GM15510 (cell line): ENCODE measurements around the gene HLA-DMA.

Source experiments
- POLR2A ChIP-seq: IDR thresholded peaks from 3 replicates; pipeline ENCODE4 v1.6.1; 2011; ENCODE audit warnings: borderline replicate concordance; ENCODE audit not compliant: insufficient read length; ENCODE audit errors: extremely low read depth

The HLA-DMA gene

GRCh38 chr6:32979720-32980487 is 27.0 kb upstream of the HLA-DMA start:
- TF ChIP-seq POLR2A: peak; percentile 1

- no peak for TF ChIP-seq POLR2A
Observed at GRCh38 chr6:32977953-32978324, 25.0 kb upstream of the HLA-DMA start.

GRCh38 chr6:32977272-32977952 is 24.5 kb upstream of the HLA-DMA start:
- no peak for TF ChIP-seq POLR2A

- no peak for TF ChIP-seq POLR2A
Observed at GRCh38 chr6:32976334-32977069, 23.6 kb upstream of the HLA-DMA start.

GRCh38 chr6:32975886-32976285 is 23.0 kb upstream of the HLA-DMA start:
- no peak for TF ChIP-seq POLR2A

GRCh38 chr6:32974541-32975308 is 21.8 kb upstream of the HLA-DMA start:
- no peak for TF ChIP-seq POLR2A

- TF ChIP-seq POLR2A: no peak
Observed at GRCh38 chr6:32974016-32974333, 21.1 kb upstream of the HLA-DMA start.

GRCh38 chr6:32973144-32974015 is 20.5 kb upstream of the HLA-DMA start:
- no peak for TF ChIP-seq POLR2A

- no peak for TF ChIP-seq POLR2A
Observed at GRCh38 chr6:32972353-32973143, 19.7 kb upstream of the HLA-DMA start.

GRCh38 chr6:32971581-32972352 is 18.9 kb upstream of the HLA-DMA start:
- peak; percentile 100 for TF ChIP-seq POLR2A

- TF ChIP-seq POLR2A: no peak
Observed at GRCh38 chr6:32971242-32971580, 18.3 kb upstream of the HLA-DMA start.

GRCh38 chr6:32970413-32971241 is 17.7 kb upstream of the HLA-DMA start:
- peak; percentile 29 for TF ChIP-seq POLR2A
